Subcutaneous adipose tissue (tissue), 4 donors: ENCODE results near the gene RPS8. TPM values are rescaled to one million over a fixed set of nuclear protein-coding genes. Genes with fewer than 3 reads are reported as not detected.

Experiments used
- total RNA-seq, 4 donors: library from RNA; depleted of rRNA; stranded (reverse); fragments of >200 nt; gene quantifications; one replicate each; pipeline ENCODE4 v1.1.0, GENCODE V29; 2016
- TF ChIP-seq, protein P1 (sequence below): fragments of 450-650 bp; IDR thresholded peaks from one replicate; pipeline ENCODE4 v1.5.1; 2016; ENCODE audit warnings: low read depth, mild to moderate bottlenecking, control low read depth, antibody characterized with exemption, moderate library complexity

The RPS8 gene
- total RNA-seq, 4 donors from 2014 or later, result 1,837 to 2,469 (median 2,281) TPM

DNA sequence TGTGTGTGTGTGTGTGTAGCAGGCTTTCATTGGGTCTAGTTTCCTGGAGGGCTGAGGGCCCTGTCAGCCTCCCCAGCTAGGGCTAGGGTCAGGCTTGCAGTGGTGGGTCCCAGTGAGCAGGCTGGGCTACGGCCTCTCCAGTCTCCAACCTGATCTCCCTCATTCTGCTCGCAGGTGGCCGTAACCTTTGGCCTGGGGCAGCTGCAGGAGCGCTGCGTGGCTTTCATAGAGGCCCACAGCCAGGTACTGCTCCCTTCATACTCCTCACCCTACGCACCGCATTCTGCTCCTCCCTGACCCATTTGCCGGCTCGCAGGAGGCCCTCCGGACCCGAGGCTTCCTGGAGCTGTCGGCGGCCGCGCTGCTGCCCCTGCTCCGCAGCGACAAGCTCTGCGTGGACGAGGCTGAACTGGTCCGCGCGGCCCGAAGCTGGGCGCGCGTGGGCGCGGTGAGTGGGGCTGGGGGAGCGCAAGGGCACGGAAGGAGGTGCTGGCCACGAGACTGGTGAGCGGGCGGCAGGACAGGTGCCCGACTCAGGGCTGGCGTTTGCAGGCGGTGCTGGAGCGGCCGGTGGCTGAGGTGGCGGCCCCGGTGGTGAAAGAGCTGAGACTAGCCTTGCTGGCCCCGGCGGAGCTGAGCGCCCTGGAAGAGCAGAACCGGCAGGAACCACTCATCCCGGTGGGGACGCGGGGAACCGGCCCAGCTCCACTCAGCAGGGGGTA lies 37.6 kb downstream of the RPS8 start:
- TF ChIP-seq, protein P1, sequence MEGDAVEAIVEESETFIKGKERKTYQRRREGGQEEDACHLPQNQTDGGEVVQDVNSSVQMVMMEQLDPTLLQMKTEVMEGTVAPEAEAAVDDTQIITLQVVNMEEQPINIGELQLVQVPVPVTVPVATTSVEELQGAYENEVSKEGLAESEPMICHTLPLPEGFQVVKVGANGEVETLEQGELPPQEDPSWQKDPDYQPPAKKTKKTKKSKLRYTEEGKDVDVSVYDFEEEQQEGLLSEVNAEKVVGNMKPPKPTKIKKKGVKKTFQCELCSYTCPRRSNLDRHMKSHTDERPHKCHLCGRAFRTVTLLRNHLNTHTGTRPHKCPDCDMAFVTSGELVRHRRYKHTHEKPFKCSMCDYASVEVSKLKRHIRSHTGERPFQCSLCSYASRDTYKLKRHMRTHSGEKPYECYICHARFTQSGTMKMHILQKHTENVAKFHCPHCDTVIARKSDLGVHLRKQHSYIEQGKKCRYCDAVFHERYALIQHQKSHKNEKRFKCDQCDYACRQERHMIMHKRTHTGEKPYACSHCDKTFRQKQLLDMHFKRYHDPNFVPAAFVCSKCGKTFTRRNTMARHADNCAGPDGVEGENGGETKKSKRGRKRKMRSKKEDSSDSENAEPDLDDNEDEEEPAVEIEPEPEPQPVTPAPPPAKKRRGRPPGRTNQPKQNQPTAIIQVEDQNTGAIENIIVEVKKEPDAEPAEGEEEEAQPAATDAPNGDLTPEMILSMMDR, result no peak

DNA sequence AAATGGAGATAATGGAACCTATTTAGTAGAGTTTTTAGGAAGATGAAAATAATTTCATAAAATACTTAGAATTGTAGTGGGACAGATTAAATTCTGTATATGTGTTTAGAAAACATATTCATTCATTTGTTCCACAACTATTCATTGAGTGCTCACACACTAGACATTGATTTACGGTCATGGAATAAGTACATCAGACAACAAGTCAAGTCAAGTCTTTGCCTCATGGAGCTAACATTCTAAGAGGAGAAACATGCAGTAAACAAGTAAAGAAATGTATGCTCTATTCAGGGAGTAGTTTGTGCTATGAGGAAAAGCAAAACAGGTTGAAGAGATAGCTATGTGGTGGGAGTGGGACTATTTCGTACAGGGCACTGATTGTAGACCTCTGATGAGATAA lies 42.0 kb downstream of the RPS8 start:
- TF ChIP-seq, protein P1, result no peak

GRCh38 chr1:44817771-44818495 lies 42.6 kb downstream of the RPS8 start:
- TF ChIP-seq, protein P1, result no peak

DNA sequence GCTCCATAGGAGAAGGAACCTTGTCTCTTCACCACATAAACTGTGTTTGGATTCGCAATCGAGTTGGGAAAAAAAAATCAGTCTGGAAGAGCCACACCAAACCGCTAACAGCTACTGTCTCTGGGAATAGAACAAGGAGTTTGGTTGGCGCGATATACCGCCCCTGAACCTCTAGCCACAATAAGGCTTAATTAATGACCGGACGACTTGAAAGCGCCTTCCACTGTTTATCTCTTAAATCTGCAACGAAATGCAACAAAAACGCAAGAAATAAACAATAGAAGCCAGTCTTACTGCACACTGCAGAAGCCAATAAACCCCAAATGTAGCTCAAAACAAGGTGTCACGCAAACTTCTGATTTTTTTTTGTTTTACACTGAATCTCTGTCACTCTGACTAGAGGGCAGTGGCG lies 43.9 kb downstream of the RPS8 start:
- TF ChIP-seq, protein P1, result no peak

GRCh38 chr1:44819608-44820327 lies 44.4 kb downstream of the RPS8 start:
- TF ChIP-seq, protein P1, result no peak

DNA sequence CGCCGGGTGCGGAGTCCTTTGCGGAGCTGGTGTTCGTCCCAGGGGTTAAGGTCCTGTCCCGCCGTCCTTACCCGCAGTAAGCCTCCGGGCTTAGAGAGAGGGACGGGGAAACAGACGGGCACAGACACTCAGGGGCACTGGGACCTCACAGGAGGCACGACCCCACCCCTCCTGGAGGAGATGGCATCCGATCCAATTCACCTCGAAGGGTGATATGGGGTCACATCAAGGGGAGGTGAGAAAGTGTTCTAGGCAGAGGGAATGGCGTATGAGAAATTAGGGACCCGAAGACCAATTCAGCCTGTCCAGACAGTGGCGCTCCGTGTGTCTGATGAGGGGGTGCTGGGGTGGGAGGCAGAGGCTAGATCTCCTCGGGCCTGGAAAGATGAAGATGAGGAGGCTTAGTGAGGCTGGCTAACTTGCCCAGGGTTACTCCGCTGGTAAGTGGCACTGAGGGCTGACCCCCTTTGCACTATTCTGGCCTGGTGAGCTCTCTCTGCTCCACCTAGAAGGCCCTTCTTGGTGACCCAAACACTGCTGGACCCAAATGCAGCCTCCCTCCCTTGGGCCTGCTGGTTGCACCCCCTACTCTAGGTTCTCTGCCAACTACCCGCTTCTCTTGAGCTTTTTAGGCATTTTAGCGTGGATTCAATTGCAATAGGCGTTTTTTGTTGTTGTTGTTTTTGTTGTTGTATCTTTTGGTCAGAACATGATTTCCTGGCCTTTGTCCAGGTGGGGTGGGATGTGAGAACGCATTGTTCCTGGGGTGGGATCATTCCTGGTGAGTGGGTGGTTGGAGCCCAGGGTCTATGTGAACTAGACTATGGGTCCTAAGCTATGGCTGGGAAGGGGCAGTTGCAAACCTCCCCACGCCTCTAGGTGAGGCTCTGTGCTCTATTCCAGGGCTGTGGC lies 45.2 kb downstream of the RPS8 start:
- TF ChIP-seq, protein P1, result no peak
